ENCODE measurements around the gene VTI1A.
"Not testable (repeated sequence)": the region's sequence is repeated elsewhere in the genome, so short reads cannot be mapped to it uniquely, and the experiment has no call there.

VTI1A gene

GRCh38 chr10:112723876-112724275, 276.9 kb downstream of the VTI1A start:
- no peak for DNase-seq (ENCODE audit: low read depth)

- no peak for DNase-seq (ENCODE audit: low read depth)
These were observed 277.5 kb downstream of the VTI1A start for GRCh38 chr10:112724404-112724991.

GRCh38 chr10:112728118-112728883, 281.3 kb downstream of the VTI1A start:
- DNase-seq (ENCODE audit: low read depth): no peak

GRCh38 chr10:112728997-112729396, 282.0 kb downstream of the VTI1A start:
- DNase-seq (ENCODE audit: low read depth): no peak

GRCh38 chr10:112731450-112731849, 284.4 kb downstream of the VTI1A start:
- not testable (repeated sequence) for DNase-seq (ENCODE audit: low read depth)

GRCh38 chr10:112732277-112732921, 285.4 kb downstream of the VTI1A start:
- DNase-seq (ENCODE audit: low read depth): no peak

- DNase-seq (ENCODE audit: low read depth): no peak
These were observed 288.2 kb downstream of the VTI1A start for GRCh38 chr10:112735041-112735695.

GRCh38 chr10:112738606-112739591, 291.9 kb downstream of the VTI1A start:
- no peak for DNase-seq (ENCODE audit: low read depth)

GRCh38 chr10:112739592-112740353, 292.8 kb downstream of the VTI1A start:
- DNase-seq (ENCODE audit: low read depth): no peak

- no peak for DNase-seq (ENCODE audit: low read depth)
These were observed 294.9 kb downstream of the VTI1A start for GRCh38 chr10:112741830-112742402.

- DNase-seq (ENCODE audit: low read depth): no peak
These were observed 297.4 kb downstream of the VTI1A start for GRCh38 chr10:112744181-112745096.

- no peak for DNase-seq (ENCODE audit: low read depth)
These were observed 299.3 kb downstream of the VTI1A start for GRCh38 chr10:112746329-112746728.

GRCh38 chr10:112750427-112751167, 303.6 kb downstream of the VTI1A start:
- DNase-seq (ENCODE audit: low read depth): no peak

GRCh38 chr10:112751651-112752050, 304.6 kb downstream of the VTI1A start:
- no peak for DNase-seq (ENCODE audit: low read depth)

GRCh38 chr10:112752288-112752687, 305.3 kb downstream of the VTI1A start:
- DNase-seq (ENCODE audit: low read depth): no peak

GRCh38 chr10:112753961-112754411, 307.0 kb downstream of the VTI1A start:
- DNase-seq (ENCODE audit: low read depth): no peak

- no peak for DNase-seq (ENCODE audit: low read depth)
These were observed 308.6 kb downstream of the VTI1A start for GRCh38 chr10:112755446-112756234.

GRCh38 chr10:112756235-112756527, 309.2 kb downstream of the VTI1A start:
- DNase-seq (ENCODE audit: low read depth): no peak

All from activated T-helper 9 cell treated with anti-CD3 and anti-CD28 coated beads, Interleukin-2, amount 50 U/mL, for 16 hours (primary cell).